ENCODE results near the gene KRTAP10-5.

The KRTAP10-5 gene

GRCh38 chr21:44537930-44538911 lies 42.2 kb downstream of the KRTAP10-5 start:
- H4K5ac ChIP-seq (ENCODE audit: low read length): no peak overlapping the region
- H3K56ac ChIP-seq (ENCODE audit: low read length): no peak overlapping the region
- H2BK5ac ChIP-seq (ENCODE audit: low read length): no peak overlapping the region
- no peak overlapping the region for H3K23ac ChIP-seq (ENCODE audit: low read length)
- H3K27me3 ChIP-seq (ENCODE audit: insufficient read depth, low read length, poor library complexity): no peaks in the 10 kb centered on the region
- no peak overlapping the region for H3K9ac ChIP-seq (ENCODE audit: low read length)
- no peak for DNase-seq
- no peak overlapping the region for H3K18ac ChIP-seq (ENCODE audit: low read length)
- H3K4me3 ChIP-seq (ENCODE audit: low read length): no peak overlapping the region
- H3K27ac ChIP-seq (ENCODE audit: low read depth, low read length): no peak overlapping the region
- no peaks in the 10 kb centered on the region for H3K36me3 ChIP-seq (ENCODE audit: control insufficient read depth, insufficient read depth, low read length)
- WGBS (ENCODE audit: extremely low coverage, insufficient coverage, low lambda C conversion rate): no CpG with 5 or more reads among the region's 33 CpGs
- H3K79me1 ChIP-seq (ENCODE audit: low read length): no peaks in the 10 kb centered on the region
- no peak overlapping the region for H4K8ac ChIP-seq (ENCODE audit: low read depth, low read length)
- no peak overlapping the region for H3K4me2 ChIP-seq (ENCODE audit: low read length)
- H2AK5ac ChIP-seq (ENCODE audit: low read length): no peak overlapping the region
- H3K4me1 ChIP-seq (ENCODE audit: control insufficient read depth, low read depth, low read length): no peaks in the 10 kb centered on the region
- no peak overlapping the region for H2BK15ac ChIP-seq (replicated peaks; ENCODE audit: low read depth)
- no peaks in the 10 kb centered on the region for H3K79me2 ChIP-seq (ENCODE audit: control insufficient read depth, insufficient read depth, low read length)
- no peak overlapping the region for H3K4ac ChIP-seq (ENCODE audit: low read depth, low read length)
- no peak overlapping the region for H2BK120ac ChIP-seq (ENCODE audit: low read depth, low read length)

DNA sequence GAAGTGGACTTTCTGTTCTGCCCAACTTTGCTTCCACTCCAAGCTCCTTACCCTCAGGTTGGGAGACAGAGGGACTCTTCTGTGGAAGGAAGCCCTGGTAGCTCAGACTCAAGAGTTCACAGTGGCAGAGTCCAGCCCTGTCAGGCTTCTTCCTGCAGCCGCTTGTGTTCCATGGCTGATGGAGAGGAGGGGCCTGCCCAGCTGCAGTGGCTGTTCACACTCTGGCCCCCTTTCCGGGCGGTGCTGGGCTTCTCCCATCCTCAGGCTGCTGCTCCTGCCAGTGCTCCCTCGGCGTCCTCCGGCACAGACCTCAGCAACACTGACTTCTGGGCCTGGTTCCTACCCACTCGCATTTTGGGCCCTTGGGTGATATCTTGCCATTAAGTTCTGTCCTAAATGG lies 44.4 kb downstream of the KRTAP10-5 start:
- H4K5ac ChIP-seq (ENCODE audit: low read length): no peak overlapping the region
- no peaks in the 10 kb centered on the region for H3K4me1 ChIP-seq (ENCODE audit: control insufficient read depth, low read depth, low read length)
- H2AK5ac ChIP-seq (ENCODE audit: low read length): no peak overlapping the region
- WGBS (ENCODE audit: extremely low coverage, insufficient coverage, low lambda C conversion rate): no CpG with 5 or more reads among the region's 7 CpGs
- H3K36me3 ChIP-seq (ENCODE audit: control insufficient read depth, insufficient read depth, low read length): no peaks in the 10 kb centered on the region
- no peak overlapping the region for H3K9ac ChIP-seq (ENCODE audit: low read length)
- H3K27ac ChIP-seq (ENCODE audit: low read depth, low read length): no peak overlapping the region
- H3K56ac ChIP-seq (ENCODE audit: low read length): no peak overlapping the region
- no peak overlapping the region for H2BK120ac ChIP-seq (ENCODE audit: low read depth, low read length)
- DNase-seq: no peak
- no peak overlapping the region for H2BK15ac ChIP-seq (replicated peaks; ENCODE audit: low read depth)
- no peaks in the 10 kb centered on the region for H3K27me3 ChIP-seq (ENCODE audit: insufficient read depth, low read length, poor library complexity)
- no peak overlapping the region for H3K4me3 ChIP-seq (ENCODE audit: low read length)
- H3K79me1 ChIP-seq (ENCODE audit: low read length): no peaks in the 10 kb centered on the region
- no peak overlapping the region for H4K8ac ChIP-seq (ENCODE audit: low read depth, low read length)
- no peak overlapping the region for H3K23ac ChIP-seq (ENCODE audit: low read length)
- H2BK5ac ChIP-seq (ENCODE audit: low read length): no peak overlapping the region
- no peak overlapping the region for H3K18ac ChIP-seq (ENCODE audit: low read length)
- no peak overlapping the region for H3K4me2 ChIP-seq (ENCODE audit: low read length)
- H3K79me2 ChIP-seq (ENCODE audit: control insufficient read depth, insufficient read depth, low read length): no peaks in the 10 kb centered on the region
- no peak overlapping the region for H3K4ac ChIP-seq (ENCODE audit: low read depth, low read length)

DNA sequence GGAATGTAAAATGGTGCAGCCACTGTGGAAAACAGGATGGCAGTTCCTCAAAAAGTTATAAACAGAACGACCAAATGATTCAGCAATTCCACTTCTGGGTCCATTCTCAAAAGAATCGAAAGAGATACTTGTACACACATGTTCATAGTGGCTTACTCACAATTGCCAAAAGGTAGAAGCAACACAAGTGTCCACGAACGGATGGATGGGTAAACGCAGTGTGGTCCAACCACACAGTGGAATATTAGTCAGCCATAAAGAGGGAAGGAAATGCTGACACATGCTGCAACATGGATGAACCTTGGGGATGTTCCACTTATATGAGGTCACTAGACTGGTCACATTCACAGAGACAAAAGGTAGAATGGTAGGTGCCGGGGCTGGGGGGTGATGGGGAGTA lies 45.7 kb downstream of the KRTAP10-5 start:
- H3K4ac ChIP-seq (ENCODE audit: low read depth, low read length): no peak overlapping the region
- H3K4me2 ChIP-seq (ENCODE audit: low read length): no peak overlapping the region
- H4K8ac ChIP-seq (ENCODE audit: low read depth, low read length): no peak overlapping the region
- no peak overlapping the region for H3K56ac ChIP-seq (ENCODE audit: low read length)
- H3K18ac ChIP-seq (ENCODE audit: low read length): no peak overlapping the region
- no peak overlapping the region for H2AK5ac ChIP-seq (ENCODE audit: low read length)
- H2BK120ac ChIP-seq (ENCODE audit: low read depth, low read length): no peak overlapping the region
- H3K23ac ChIP-seq (ENCODE audit: low read length): no peak overlapping the region
- no peak overlapping the region for H2BK5ac ChIP-seq (ENCODE audit: low read length)
- H3K27me3 ChIP-seq (ENCODE audit: insufficient read depth, low read length, poor library complexity): no peaks in the 10 kb centered on the region
- H3K79me1 ChIP-seq (ENCODE audit: low read length): no peaks in the 10 kb centered on the region
- H3K9ac ChIP-seq (ENCODE audit: low read length): no peak overlapping the region
- no peaks in the 10 kb centered on the region for H3K79me2 ChIP-seq (ENCODE audit: control insufficient read depth, insufficient read depth, low read length)
- DNase-seq: no peak
- no peaks in the 10 kb centered on the region for H3K36me3 ChIP-seq (ENCODE audit: control insufficient read depth, insufficient read depth, low read length)
- no CpG with 5 or more reads among the region's 6 CpGs for WGBS (ENCODE audit: extremely low coverage, insufficient coverage, low lambda C conversion rate)
- no peak overlapping the region for H3K27ac ChIP-seq (ENCODE audit: low read depth, low read length)
- no peak overlapping the region for H3K4me3 ChIP-seq (ENCODE audit: low read length)
- no peaks in the 10 kb centered on the region for H3K4me1 ChIP-seq (ENCODE audit: control insufficient read depth, low read depth, low read length)
- H4K5ac ChIP-seq (ENCODE audit: low read length): no peak overlapping the region
- no peak overlapping the region for H2BK15ac ChIP-seq (replicated peaks; ENCODE audit: low read depth)

- H3K18ac ChIP-seq (ENCODE audit: low read length): no peak overlapping the region
- no peak overlapping the region for H2BK120ac ChIP-seq (ENCODE audit: low read depth, low read length)
- H3K23ac ChIP-seq (ENCODE audit: low read length): no peak overlapping the region
- no peak overlapping the region for H4K8ac ChIP-seq (ENCODE audit: low read depth, low read length)
- H3K79me2 ChIP-seq (ENCODE audit: control insufficient read depth, insufficient read depth, low read length): no peaks in the 10 kb centered on the region
- H4K5ac ChIP-seq (ENCODE audit: low read length): no peak overlapping the region
- H3K9ac ChIP-seq (ENCODE audit: low read length): no peak overlapping the region
- no peak overlapping the region for H3K4ac ChIP-seq (ENCODE audit: low read depth, low read length)
- WGBS (ENCODE audit: extremely low coverage, insufficient coverage, low lambda C conversion rate): no CpG with 5 or more reads among the region's 21 CpGs
- no peak overlapping the region for H2AK5ac ChIP-seq (ENCODE audit: low read length)
- H3K79me1 ChIP-seq (ENCODE audit: low read length): no peaks in the 10 kb centered on the region
- no peak overlapping the region for H3K4me2 ChIP-seq (ENCODE audit: low read length)
- H3K56ac ChIP-seq (ENCODE audit: low read length): no peak overlapping the region
- no peak overlapping the region for H3K4me3 ChIP-seq (ENCODE audit: low read length)
- no peak overlapping the region for H3K27ac ChIP-seq (ENCODE audit: low read depth, low read length)
- no peaks in the 10 kb centered on the region for H3K36me3 ChIP-seq (ENCODE audit: control insufficient read depth, insufficient read depth, low read length)
- DNase-seq: no peak
- no peaks in the 10 kb centered on the region for H3K27me3 ChIP-seq (ENCODE audit: insufficient read depth, low read length, poor library complexity)
- no peak overlapping the region for H2BK5ac ChIP-seq (ENCODE audit: low read length)
- no peaks in the 10 kb centered on the region for H3K4me1 ChIP-seq (ENCODE audit: control insufficient read depth, low read depth, low read length)
- no peak overlapping the region for H2BK15ac ChIP-seq (replicated peaks; ENCODE audit: low read depth)
Observed at GRCh38 chr21:44533891-44534627, 46.3 kb downstream of the KRTAP10-5 start.

DNA sequence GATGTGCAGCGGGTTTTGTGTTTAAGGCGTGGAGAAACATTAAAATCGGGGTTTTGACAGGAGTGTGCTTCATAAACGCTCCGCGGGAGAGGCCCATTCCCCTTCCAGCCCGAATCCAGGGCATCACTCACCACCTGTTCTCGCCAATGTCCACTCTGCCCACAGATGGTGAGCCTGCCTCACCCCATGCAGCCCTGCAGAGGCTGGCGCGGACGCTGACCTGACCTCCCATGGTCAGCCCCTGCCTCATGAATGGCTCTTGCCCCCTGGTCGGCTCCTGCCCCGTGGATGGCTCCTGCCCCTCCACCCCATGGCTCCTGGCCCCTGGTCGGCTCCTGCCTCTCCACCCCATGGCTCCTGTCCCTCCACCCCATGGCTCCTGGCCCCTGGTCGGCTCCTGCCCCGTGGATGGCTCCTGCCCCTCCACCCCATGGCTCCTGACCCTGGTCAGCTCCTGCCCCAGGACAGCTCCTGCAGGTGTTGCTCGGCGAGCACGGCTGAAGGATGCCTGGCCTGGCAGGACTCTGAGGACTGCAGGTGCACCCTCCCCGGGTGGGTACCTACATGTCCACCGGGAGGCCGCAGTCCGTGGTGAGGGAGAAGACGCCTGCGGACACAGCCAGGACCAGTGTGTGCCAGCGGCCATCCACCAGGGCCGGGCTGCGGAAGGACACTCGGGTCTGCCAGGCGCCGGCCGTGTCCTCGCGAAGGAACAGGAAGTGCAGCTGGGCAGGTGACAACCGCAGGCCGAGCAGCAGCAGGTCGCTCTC lies 47.1 kb downstream of the KRTAP10-5 start:
- H3K27me3 ChIP-seq (ENCODE audit: insufficient read depth, low read length, poor library complexity): no peaks in the 10 kb centered on the region
- no peak overlapping the region for H3K4me2 ChIP-seq (ENCODE audit: low read length)
- H2AK5ac ChIP-seq (ENCODE audit: low read length): no peak overlapping the region
- no peak overlapping the region for H3K23ac ChIP-seq (ENCODE audit: low read length)
- H3K4me1 ChIP-seq (ENCODE audit: control insufficient read depth, low read depth, low read length): no peaks in the 10 kb centered on the region
- H3K4ac ChIP-seq (ENCODE audit: low read depth, low read length): no peak overlapping the region
- H2BK120ac ChIP-seq (ENCODE audit: low read depth, low read length): no peak overlapping the region
- no peak overlapping the region for H3K27ac ChIP-seq (ENCODE audit: low read depth, low read length)
- H3K4me3 ChIP-seq (ENCODE audit: low read length): no peak overlapping the region
- H4K8ac ChIP-seq (ENCODE audit: low read depth, low read length): no peak overlapping the region
- H3K79me2 ChIP-seq (ENCODE audit: control insufficient read depth, insufficient read depth, low read length): no peaks in the 10 kb centered on the region
- no peak overlapping the region for H3K9ac ChIP-seq (ENCODE audit: low read length)
- H4K5ac ChIP-seq (ENCODE audit: low read length): no peak overlapping the region
- no peak overlapping the region for H2BK15ac ChIP-seq (replicated peaks; ENCODE audit: low read depth)
- no peak for DNase-seq
- H3K36me3 ChIP-seq (ENCODE audit: control insufficient read depth, insufficient read depth, low read length): no peaks in the 10 kb centered on the region
- no peak overlapping the region for H3K18ac ChIP-seq (ENCODE audit: low read length)
- no peaks in the 10 kb centered on the region for H3K79me1 ChIP-seq (ENCODE audit: low read length)
- H3K56ac ChIP-seq (ENCODE audit: low read length): no peak overlapping the region
- WGBS (ENCODE audit: extremely low coverage, insufficient coverage, low lambda C conversion rate): no CpG with 5 or more reads among the region's 37 CpGs
- no peak overlapping the region for H2BK5ac ChIP-seq (ENCODE audit: low read length)
